ENCODE results near the gene MICOS13.

Gene MICOS13

GRCh38 chr19:5698635-5699422, 18.5 kb upstream of the MICOS13 start:
- Histone ChIP-seq H3K4me1 (ENCODE audit: control insufficient read depth in 5 of 5, insufficient read depth in 5 of 5, low read length in 5 of 5) (no peaks in the 10 kb centered on the region), H3K9me3 (ENCODE audit: control insufficient read depth in 5 of 5, low read length in 5 of 5) (no peaks in the 10 kb centered on the region), H3K36me3 (ENCODE audit: control insufficient read depth in 5 of 5, insufficient read depth in 5 of 5, low read length in 5 of 5) (peaks cover 0 to 78% (median 67%) of the 10 kb centered on the region in 5 donors)

GRCh38 chr19:5697890-5698634, 17.7 kb upstream of the MICOS13 start:
- H3K36me3 ChIP-seq (ENCODE audit: control insufficient read depth in 5 of 5, insufficient read depth in 5 of 5, low read length in 5 of 5), result peaks cover 0 to 78% (median 67%) of the 10 kb centered on the region in 5 donors

More at GRCh38 chr19:5698635-5699422, 18.5 kb upstream of the MICOS13 start:
- Histone ChIP-seq H3K27ac (ENCODE audit: low read depth, low read length) (no peak overlapping the region), H3K27me3 (ENCODE audit: control insufficient read depth in 5 of 5, insufficient read depth in 4 of 5, low read length in 5 of 5) (no peaks in the 10 kb centered on the region), H3K4me3 (ENCODE audit: low read depth in 1 of 5, low read length in 5 of 5) (no peak overlapping the region), H3K9ac (ENCODE audit: low read length in 5 of 5) (no peak overlapping the region)

GRCh38 chr19:5697022-5697889, 16.9 kb upstream of the MICOS13 start:
- H3K4me3 ChIP-seq (ENCODE audit: low read depth in 1 of 5, low read length in 5 of 5), result no peak overlapping the region
- H3K27me3 ChIP-seq (ENCODE audit: control insufficient read depth in 5 of 5, insufficient read depth in 4 of 5, low read length in 5 of 5), result no peaks in the 10 kb centered on the region
- H3K9me3 ChIP-seq (ENCODE audit: control insufficient read depth in 5 of 5, low read length in 5 of 5), result no peaks in the 10 kb centered on the region
- H3K27ac ChIP-seq (ENCODE audit: low read depth, low read length), result no peak overlapping the region
- H3K4me1 ChIP-seq (ENCODE audit: control insufficient read depth in 5 of 5, insufficient read depth in 5 of 5, low read length in 5 of 5), result peaks cover 0 to 8% (median under 1%) of the 10 kb centered on the region in 5 donors
- no peak overlapping the region for H3K9ac ChIP-seq (ENCODE audit: low read length in 5 of 5)
- H3K36me3 ChIP-seq (ENCODE audit: control insufficient read depth in 5 of 5, insufficient read depth in 5 of 5, low read length in 5 of 5), result peaks cover 0 to 85% (median 75%) of the 10 kb centered on the region in 5 donors

More at GRCh38 chr19:5697890-5698634, 17.7 kb upstream of the MICOS13 start:
- Histone ChIP-seq H3K9me3 (ENCODE audit: control insufficient read depth in 5 of 5, low read length in 5 of 5) (no peaks in the 10 kb centered on the region), H3K27me3 (ENCODE audit: control insufficient read depth in 5 of 5, insufficient read depth in 4 of 5, low read length in 5 of 5) (no peaks in the 10 kb centered on the region), H3K4me1 (ENCODE audit: control insufficient read depth in 5 of 5, insufficient read depth in 5 of 5, low read length in 5 of 5) (peaks cover 0 to under 1% (median 0%) of the 10 kb centered on the region in 5 donors), H3K4me3 (ENCODE audit: low read depth in 1 of 5, low read length in 5 of 5) (no peak overlapping the region), H3K9ac (ENCODE audit: low read length in 5 of 5) (no peak overlapping the region), H3K27ac (ENCODE audit: low read depth, low read length) (no peak overlapping the region)

- Histone ChIP-seq H3K36me3 (ENCODE audit: control insufficient read depth in 5 of 5, insufficient read depth in 5 of 5, low read length in 5 of 5) (peaks cover 0 to 92% (median 81%) of the 10 kb centered on the region in 5 donors), H3K4me1 (ENCODE audit: control insufficient read depth in 5 of 5, insufficient read depth in 5 of 5, low read length in 5 of 5) (peaks cover 0 to 16% (median 9%) of the 10 kb centered on the region in 5 donors), H3K9ac (ENCODE audit: low read length in 5 of 5) (no peak overlapping the region), H3K4me3 (ENCODE audit: low read depth in 1 of 5, low read length in 5 of 5) (no peak overlapping the region), H3K9me3 (ENCODE audit: control insufficient read depth in 5 of 5, low read length in 5 of 5) (no peaks in the 10 kb centered on the region), H3K27me3 (ENCODE audit: control insufficient read depth in 5 of 5, insufficient read depth in 4 of 5, low read length in 5 of 5) (no peaks in the 10 kb centered on the region), H3K27ac (ENCODE audit: low read depth, low read length) (no peak overlapping the region)
Measured at GRCh38 chr19:5696196-5697021, 16.1 kb upstream of the MICOS13 start.

- H3K9me3 ChIP-seq (ENCODE audit: control insufficient read depth in 5 of 5, low read length in 5 of 5), result no peaks in the 10 kb centered on the region
- no peak overlapping the region for H3K4me3 ChIP-seq (ENCODE audit: low read depth in 1 of 5, low read length in 5 of 5)
- H3K36me3 ChIP-seq (ENCODE audit: control insufficient read depth in 5 of 5, insufficient read depth in 5 of 5, low read length in 5 of 5), result peaks cover 0 to 86% (median 76%) of the 10 kb centered on the region in 5 donors
- no peak overlapping the region for H3K27ac ChIP-seq (ENCODE audit: low read depth, low read length)
- peaks cover 0 to 23% (median 16%) of the 10 kb centered on the region in 5 donors for H3K4me1 ChIP-seq (ENCODE audit: control insufficient read depth in 5 of 5, insufficient read depth in 5 of 5, low read length in 5 of 5)
- no peaks in the 10 kb centered on the region for H3K27me3 ChIP-seq (ENCODE audit: control insufficient read depth in 5 of 5, insufficient read depth in 4 of 5, low read length in 5 of 5)
- H3K9ac ChIP-seq (ENCODE audit: low read length in 5 of 5), result no peak overlapping the region
Measured at GRCh38 chr19:5695649-5696195, 15.4 kb upstream of the MICOS13 start.

- peaks cover 0 to 26% (median 19%) of the 10 kb centered on the region in 5 donors for H3K4me1 ChIP-seq (ENCODE audit: control insufficient read depth in 5 of 5, insufficient read depth in 5 of 5, low read length in 5 of 5)
- no peaks in the 10 kb centered on the region for H3K9me3 ChIP-seq (ENCODE audit: control insufficient read depth in 5 of 5, low read length in 5 of 5)
- peaks cover 0 to 79% (median 71%) of the 10 kb centered on the region in 5 donors for H3K36me3 ChIP-seq (ENCODE audit: control insufficient read depth in 5 of 5, insufficient read depth in 5 of 5, low read length in 5 of 5)
- H3K27me3 ChIP-seq (ENCODE audit: control insufficient read depth in 5 of 5, insufficient read depth in 4 of 5, low read length in 5 of 5), result no peaks in the 10 kb centered on the region
- H3K27ac ChIP-seq (ENCODE audit: low read depth, low read length), result no peak overlapping the region
- no peak overlapping the region for H3K9ac ChIP-seq (ENCODE audit: low read length in 5 of 5)
- H3K4me3 ChIP-seq (ENCODE audit: low read depth in 1 of 5, low read length in 5 of 5), result no peak overlapping the region
Measured at GRCh38 chr19:5694956-5695648, 14.8 kb upstream of the MICOS13 start.

GRCh38 chr19:5694167-5694955, 14.0 kb upstream of the MICOS13 start:
- H3K27ac ChIP-seq (ENCODE audit: low read depth, low read length), result no peak overlapping the region
- no peak overlapping the region for H3K9ac ChIP-seq (ENCODE audit: low read length in 5 of 5)

More at GRCh38 chr19:5694167-5694955, 14.0 kb upstream of the MICOS13 start:
- Histone ChIP-seq H3K27me3 (ENCODE audit: control insufficient read depth in 5 of 5, insufficient read depth in 4 of 5, low read length in 5 of 5) (no peaks in the 10 kb centered on the region), H3K4me3 (ENCODE audit: low read depth in 1 of 5, low read length in 5 of 5) (no peak overlapping the region), H3K4me1 (ENCODE audit: control insufficient read depth in 5 of 5, insufficient read depth in 5 of 5, low read length in 5 of 5) (peaks cover 0 to 28% (median 23%) of the 10 kb centered on the region in 5 donors), H3K36me3 (ENCODE audit: control insufficient read depth in 5 of 5, insufficient read depth in 5 of 5, low read length in 5 of 5) (peaks cover 0 to 75% (median 69%) of the 10 kb centered on the region in 5 donors), H3K9me3 (ENCODE audit: control insufficient read depth in 5 of 5, low read length in 5 of 5) (no peaks in the 10 kb centered on the region)
